ENCODE data around the gene EMP2.
A peak's percentile ranks its signal among the peaks of the same experiment; 100 is the strongest.

EMP2 gene

DNA sequence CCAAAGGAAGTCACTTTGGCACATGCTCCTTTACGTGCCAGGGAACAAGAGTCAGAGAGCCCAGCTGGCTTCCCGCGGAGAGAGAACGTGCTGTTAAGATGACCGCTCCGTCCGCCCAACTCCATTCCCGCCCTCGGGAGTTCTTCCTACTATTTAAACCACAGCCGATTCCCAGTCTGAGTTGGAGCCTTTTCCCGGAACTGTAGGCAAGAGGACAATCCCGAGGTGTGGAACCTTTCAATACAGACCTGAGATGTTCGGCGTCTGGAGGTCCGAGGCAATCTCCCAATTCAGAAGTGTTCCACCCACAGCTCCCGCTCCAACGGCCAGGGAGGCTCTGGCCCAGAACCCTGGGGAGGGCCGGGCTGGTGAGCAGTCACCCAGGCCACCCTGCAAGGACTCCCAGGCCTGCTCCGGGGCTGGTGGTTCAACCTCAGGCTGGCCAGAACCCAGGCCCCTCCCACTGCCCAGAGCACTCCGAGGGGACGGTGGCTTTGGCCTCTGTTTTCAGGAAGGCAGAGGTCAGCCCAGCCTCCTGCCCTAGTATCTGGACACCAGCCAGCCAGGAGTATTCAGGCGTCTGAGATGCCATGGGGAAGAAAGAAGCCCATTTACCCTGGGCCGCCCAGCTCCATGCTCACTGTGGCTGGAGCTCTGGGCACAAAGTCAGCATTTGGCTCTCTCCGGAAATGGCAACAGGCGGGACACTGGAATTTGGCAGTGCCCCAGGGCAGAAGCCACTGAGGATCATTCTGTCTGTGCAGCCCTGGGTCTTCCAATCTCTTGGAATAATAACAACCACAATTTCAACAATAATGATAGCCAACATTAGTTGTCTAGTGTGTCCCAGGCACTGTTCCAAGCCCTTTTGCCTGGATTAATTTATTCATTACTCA, 21.4 kb downstream of the EMP2 start:
- TF ChIP-seq, protein P1, sequence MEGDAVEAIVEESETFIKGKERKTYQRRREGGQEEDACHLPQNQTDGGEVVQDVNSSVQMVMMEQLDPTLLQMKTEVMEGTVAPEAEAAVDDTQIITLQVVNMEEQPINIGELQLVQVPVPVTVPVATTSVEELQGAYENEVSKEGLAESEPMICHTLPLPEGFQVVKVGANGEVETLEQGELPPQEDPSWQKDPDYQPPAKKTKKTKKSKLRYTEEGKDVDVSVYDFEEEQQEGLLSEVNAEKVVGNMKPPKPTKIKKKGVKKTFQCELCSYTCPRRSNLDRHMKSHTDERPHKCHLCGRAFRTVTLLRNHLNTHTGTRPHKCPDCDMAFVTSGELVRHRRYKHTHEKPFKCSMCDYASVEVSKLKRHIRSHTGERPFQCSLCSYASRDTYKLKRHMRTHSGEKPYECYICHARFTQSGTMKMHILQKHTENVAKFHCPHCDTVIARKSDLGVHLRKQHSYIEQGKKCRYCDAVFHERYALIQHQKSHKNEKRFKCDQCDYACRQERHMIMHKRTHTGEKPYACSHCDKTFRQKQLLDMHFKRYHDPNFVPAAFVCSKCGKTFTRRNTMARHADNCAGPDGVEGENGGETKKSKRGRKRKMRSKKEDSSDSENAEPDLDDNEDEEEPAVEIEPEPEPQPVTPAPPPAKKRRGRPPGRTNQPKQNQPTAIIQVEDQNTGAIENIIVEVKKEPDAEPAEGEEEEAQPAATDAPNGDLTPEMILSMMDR (IDR thresholded peaks at IDR 0.05; ENCODE audit: insufficient read depth, low read depth, low read length, missing control alignments) = no peak
- no peak for DNase-seq (ENCODE audit: low read depth)
- H3K4me3 ChIP-seq (ENCODE audit: low read depth, low read length) = no peak overlapping the region

DNA sequence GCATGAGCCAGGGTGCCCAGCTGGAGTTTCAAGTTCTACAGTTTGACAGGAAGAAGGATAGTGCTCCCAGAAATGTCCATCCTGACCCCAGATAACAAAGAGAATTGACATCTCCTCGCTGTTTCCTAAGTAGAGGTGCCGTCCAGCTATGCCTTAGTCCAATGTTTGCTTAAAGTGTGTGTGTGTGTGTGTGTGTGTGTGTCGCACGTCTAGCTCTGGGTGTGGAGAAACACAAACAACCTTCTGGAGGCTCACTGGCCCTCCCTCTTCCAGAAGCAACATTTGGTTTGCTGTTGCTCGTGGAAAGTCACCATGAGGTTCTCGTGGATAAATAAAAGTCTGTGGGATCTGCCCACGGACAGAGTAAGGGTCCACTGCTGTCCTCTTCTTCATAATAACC, 22.1 kb downstream of the EMP2 start:
- no peak for DNase-seq (ENCODE audit: low read depth)
- TF ChIP-seq, protein P1 (IDR thresholded peaks at IDR 0.05; ENCODE audit: insufficient read depth, low read depth, low read length, missing control alignments) = no peak
- H3K4me3 ChIP-seq (ENCODE audit: low read depth, low read length) = no peak overlapping the region

DNA sequence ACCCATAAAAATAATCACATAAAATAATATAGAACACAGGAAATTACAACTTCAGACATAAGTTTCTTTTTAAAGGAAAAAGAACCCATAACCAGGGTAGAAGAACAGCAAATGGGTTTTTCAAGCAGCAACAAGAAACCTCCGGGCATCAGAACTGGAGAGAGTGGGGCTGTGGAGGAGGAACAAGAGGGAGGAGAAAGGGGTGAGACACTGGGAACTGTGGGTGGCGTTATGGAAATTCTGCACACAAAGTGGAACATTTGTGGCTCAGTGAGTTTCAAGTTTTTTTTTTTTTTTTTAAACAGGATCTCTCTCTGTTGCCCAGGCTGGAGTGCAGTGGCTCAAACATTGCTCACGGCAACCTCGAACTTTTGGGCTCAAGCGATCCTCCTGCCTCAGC, 22.6 kb downstream of the EMP2 start:
- TF ChIP-seq, protein P1 (IDR thresholded peaks at IDR 0.05; ENCODE audit: insufficient read depth, low read depth, low read length, missing control alignments) = no peak
- no peak for DNase-seq (ENCODE audit: low read depth)
- no peak overlapping the region for H3K4me3 ChIP-seq (ENCODE audit: low read depth, low read length)

DNA sequence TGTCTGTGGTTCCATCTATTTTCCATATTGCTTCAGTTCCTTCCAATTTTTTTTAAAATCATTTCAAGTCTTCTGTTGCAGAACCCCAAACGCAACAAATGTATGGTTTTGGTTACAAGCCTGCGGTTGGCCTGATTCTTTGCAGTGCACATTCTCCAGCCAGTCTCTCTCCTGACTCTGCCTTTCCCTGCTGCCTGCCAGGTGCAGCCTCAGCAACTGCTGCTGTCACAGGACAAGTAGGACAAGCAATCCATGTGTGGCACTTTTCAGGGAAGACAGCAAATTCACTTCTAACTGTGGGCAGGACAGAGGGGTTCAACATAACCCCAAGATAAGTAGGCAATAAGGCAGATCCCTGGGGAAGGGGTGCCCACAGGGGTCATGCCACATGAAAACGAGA, 24.2 kb downstream of the EMP2 start:
- TF ChIP-seq, protein P1 (IDR thresholded peaks at IDR 0.05; ENCODE audit: insufficient read depth, low read depth, low read length, missing control alignments) = no peak
- no peak overlapping the region for H3K4me3 ChIP-seq (ENCODE audit: low read depth, low read length)
- no peak for DNase-seq (ENCODE audit: low read depth)

DNA sequence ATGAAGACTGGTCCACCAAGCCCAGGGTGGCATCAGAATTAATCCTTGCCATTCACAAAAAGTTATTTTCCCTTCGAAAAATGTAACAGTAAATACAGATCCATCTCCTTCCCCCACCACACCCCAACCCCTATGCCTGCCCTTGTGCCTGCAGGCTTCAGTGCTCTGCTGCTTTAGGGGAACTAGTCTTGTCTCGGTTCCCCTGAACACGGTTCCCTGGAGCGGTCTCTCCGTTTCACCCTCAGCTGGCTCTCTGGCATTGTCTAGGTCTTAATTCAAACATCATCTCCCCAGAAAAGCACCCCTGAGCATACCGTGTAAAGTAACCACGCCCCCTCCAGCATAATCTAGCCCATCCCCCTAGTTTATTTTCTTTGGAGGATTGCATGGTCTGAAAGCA, 25.8 kb downstream of the EMP2 start:
- DNase-seq (ENCODE audit: low read depth) = peak; percentile 43
- TF ChIP-seq, protein P1 (IDR thresholded peaks at IDR 0.05; ENCODE audit: insufficient read depth, low read depth, low read length, missing control alignments) = no peak
- no peak overlapping the region for H3K4me3 ChIP-seq (ENCODE audit: low read depth, low read length)

DNA sequence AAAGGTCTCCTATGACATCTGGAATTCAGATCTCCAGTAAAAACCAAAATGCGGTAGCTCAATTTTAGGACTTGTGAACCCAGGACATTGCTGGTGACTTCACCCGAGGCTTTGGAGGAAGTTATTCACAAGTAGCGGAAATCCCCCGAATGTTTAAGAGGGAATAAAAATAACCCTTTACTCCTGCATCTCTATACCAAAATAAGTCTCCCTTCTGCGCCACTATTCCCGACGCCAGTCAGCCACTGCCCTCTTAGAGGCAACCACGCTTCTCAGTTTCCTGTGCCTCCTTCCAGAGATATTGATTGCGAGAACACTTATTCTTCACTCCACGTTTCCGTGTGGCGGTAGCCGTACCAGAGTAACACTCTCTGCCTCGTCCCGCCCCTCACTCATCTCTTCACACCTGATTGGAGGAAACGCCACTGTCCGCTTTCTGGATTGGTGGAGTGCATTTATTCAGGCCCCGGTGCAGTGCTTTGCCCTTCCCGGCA, 27.4 kb downstream of the EMP2 start:
- H3K4me3 ChIP-seq (ENCODE audit: low read depth, low read length) = peak overlapping the region; percentile 2; the same call in 1 of the 2 replicates
- TF ChIP-seq, protein P1 (IDR thresholded peaks at IDR 0.05; ENCODE audit: insufficient read depth, low read depth, low read length, missing control alignments) = no peak
- peak; percentile 75 for DNase-seq (ENCODE audit: low read depth)
